HG02885 (cell line): ENCODE data around the gene PRSS3.
"Not testable (repeated sequence)": the region's sequence is repeated elsewhere in the genome, so short reads cannot be mapped to it uniquely, and the experiment has no call there.

Source experiments
- ATAC-seq: cut with Tn5 transposase; IDR thresholded peaks from one replicate; pipeline ENCODE4 v1.9.1; 2021; ENCODE audit warnings: mild to moderate bottlenecking; ENCODE audit not compliant: unreplicated experiment, poor library complexity

Gene PRSS3

DNA sequence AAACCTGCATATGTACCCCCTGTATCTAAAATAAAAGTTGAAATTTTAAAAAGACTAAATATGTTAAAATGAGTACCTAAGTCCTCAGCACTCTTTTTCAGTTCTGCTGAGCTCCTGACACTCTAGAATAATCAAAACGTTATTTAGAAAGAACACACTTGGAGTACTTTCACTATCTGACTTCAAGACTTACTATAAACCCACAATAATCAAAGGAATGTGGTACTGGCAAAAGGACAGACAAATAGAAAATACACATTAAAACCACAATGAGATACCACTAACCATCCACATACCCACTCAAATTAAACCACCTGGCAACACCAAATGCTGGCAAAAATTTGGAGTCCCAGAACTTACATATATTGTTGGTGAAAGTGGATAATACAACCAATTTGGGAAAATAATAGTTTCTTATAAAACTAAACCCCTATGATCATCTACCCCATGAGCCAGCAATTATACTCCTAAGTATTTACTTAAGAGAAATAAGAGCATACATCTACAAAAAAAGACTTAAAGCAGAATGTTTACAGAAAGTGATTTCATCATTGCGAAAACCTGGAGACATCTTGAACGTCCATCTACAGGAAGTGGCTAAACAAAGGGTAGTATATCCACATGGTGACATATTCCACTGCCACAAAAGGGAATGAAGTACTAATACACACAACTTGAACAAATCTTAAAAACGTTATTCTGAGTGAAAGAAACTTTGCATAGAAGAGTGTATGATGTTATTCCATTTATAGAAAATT lies 12.8 kb upstream of the PRSS3 start:
- ATAC-seq = no peak

DNA sequence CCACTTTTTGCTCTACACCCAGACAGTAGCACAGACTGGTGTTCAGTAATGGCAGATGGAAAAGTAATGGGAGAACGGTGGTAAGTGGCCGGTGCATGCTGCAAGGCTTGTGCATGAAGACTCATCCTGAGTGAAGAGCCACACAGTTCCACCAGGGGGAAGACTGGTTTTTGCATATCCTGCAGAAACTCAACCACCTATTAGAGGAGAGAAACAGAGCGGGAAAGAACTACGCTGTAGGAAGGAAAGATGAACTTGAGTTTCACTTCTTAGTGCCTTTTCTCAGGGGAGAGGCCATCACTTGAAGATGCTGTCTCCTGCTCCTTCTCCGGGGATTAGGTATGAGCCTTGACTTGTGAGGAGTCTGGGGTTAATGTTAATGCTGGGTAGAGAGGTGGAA lies 9.4 kb upstream of the PRSS3 start:
- ATAC-seq = no peak

DNA sequence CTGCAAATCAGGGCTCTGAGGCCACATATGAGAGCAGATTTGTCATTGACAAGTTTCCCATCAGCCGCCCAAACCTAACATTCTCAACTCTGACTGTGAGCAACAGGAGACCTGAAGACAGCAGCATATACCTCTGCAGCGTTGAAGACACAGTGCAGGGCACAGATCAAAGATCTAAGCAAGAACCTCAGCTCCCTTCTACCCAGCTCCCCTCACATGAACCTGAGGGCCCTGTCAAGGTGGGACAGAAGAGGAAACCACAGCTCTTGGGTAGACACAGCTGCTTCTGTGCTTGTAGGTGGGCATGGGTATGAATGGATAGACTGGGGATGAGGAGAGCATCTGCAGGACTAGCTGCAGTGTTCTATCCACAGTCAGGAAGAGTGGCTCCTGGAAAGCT lies 8.7 kb upstream of the PRSS3 start:
- no peak for ATAC-seq

DNA sequence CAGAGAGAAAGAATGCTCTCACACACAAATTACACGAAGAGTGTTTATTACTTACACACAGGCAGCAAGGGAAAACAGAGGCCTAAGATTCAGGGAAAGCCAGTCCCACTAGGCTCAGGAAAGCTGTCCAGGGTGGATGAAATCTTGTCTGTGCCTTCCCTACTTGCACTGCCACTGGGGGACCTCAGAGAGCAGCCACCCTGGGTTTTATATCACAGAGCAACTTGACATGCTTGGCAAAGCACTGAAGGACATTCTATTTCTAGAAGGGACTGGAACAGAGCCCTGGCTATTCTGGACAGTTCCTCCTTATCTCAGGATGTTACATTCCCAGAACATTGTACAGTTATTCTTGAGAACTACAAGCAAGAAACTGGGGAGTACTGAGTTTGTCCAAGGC lies 7.5 kb upstream of the PRSS3 start:
- no peak for ATAC-seq

DNA sequence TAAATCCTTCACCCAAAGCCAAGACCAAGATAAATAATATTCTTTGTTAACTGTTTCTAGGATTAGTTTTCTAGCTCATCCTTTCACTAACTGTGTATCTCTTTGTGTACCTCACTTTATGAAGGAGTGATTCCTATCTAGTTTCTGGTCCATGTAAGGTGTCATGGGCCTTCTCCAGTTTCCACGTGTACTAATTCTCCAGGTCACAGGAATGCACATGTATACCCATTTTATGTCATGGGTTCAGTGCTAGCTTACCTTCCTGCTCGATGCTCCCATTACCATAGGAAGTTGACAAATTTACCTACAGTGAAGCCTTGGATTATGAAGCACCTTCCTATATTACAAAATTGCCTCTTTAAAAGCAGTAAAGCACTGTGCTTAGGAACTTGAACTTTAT lies 5.9 kb upstream of the PRSS3 start:
- not testable (repeated sequence) for ATAC-seq

DNA sequence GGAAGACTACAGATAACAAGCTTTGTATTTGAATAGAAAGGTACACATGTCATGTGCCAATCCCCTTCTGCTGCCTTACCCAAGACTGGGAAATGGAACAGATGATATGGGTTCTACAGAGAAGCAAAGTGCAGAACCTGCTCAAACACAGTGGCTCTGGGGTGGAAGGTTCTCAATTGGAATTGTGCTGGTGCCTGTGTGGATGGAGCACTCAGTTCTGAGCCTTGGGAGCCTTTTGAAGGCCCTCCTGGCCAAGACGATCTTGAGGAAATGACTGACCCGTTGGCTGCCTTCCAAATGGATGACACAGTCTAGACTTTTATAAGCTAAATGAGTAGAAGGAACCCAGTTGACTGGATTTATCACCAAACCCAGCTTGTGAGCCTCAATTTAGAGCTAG lies 4.2 kb upstream of the PRSS3 start:
- ATAC-seq = no peak

DNA sequence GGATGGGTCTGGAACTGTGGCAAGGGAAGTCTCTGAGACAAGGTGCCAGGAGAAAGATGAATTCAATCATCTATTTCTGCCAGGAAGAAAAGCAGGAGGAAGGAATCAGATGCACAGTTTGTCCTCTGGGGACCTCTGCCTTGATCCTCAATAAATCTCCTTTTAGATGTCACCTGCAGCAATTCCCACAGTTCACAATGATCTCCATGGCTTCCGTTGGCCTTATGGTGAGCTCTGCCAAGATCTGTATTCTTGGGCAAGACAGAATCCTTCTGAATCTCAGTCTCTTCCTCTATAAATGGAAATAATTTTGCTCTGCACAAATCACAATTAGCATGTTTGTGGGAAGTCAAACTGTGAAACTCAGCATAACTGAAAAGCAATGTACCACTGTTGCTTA lies 1.9 kb upstream of the PRSS3 start:
- not testable (repeated sequence) for ATAC-seq

DNA sequence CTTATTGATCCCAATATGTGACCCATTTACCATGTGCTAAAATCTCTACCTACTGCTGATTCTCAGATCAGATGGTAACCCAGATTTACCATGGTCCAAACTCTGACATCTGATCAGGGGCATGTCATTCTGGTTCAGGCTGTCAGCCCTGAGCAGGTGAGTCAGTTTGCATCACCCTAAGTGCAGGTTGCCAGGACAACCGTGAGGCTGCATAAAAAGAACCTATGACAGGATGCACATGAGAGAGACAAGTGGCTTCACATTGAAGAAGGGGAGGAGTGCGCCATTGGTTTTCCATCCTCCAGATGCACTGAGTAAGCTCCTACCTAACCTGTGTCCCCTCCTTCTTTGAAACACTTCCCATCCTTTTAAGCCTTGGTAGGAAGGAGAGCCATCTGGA lies 801 bp upstream of the PRSS3 start:
- no peak for ATAC-seq

DNA sequence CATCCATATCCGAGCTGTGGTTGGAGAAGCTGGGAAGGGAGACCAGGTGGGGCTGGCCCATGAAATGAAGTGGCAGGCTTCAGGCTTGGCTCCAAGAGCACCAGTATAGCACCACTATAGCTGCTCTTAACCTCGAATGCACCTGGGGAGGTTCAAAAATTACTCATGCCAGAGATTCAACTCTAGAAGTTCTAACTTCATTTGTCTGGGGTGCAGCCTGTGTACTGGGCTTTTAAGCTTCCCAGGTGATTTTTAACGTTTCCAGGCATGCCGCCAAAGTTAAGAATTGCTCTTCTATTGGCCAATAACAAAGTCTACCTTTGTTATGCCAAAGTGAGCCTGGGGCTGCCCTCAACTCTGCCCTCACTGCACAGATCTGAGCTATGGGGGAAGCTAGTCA lies 458 bp downstream of the PRSS3 start:
- no peak for ATAC-seq

DNA sequence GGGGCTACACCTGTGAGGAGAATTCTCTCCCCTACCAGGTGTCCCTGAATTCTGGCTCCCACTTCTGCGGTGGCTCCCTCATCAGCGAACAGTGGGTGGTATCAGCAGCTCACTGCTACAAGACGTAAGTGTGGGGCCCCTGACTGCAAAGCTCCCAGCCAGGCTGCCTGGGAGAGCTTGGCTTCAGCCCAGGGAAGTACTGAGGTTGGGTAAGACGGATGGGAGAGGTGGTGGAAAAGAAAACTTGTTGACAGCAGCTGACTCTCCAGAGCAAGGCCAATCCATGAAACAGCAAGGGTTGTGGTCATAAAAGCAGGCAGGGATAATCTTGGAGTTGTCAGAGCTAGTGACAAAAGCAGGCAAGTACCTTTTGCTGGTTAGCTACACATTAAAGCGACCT lies 1.3 kb downstream of the PRSS3 start:
- not testable (repeated sequence) for ATAC-seq

DNA sequence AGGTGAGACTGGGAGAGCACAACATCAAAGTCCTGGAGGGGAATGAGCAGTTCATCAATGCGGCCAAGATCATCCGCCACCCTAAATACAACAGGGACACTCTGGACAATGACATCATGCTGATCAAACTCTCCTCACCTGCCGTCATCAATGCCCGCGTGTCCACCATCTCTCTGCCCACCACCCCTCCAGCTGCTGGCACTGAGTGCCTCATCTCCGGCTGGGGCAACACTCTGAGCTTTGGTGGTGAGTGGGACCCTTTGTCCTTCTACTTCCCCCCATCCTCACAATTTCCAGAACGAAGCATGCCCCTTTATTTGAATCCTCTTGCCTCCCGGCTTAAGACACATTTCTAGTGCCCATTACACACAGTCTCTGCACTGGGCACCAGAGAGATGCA lies 2.5 kb downstream of the PRSS3 start:
- ATAC-seq = no peak

DNA sequence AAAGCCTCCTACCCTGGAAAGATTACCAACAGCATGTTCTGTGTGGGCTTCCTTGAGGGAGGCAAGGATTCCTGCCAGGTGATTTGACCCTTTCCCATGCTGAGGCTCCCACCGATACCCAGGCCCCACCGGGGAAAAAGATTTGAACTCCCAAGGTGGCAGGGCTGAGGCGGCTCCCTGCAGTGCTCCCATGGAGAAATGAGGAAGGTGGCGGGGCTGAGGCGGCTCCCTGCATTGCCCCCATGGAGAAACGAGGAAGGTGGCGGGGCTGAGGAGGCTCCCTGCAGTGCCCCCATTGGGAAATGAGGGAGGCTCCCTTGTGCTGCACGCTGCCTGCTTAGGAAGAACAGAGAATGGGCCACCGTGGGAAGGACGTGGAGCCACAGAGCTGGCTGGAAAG lies 3.2 kb downstream of the PRSS3 start:
- ATAC-seq = no peak

DNA sequence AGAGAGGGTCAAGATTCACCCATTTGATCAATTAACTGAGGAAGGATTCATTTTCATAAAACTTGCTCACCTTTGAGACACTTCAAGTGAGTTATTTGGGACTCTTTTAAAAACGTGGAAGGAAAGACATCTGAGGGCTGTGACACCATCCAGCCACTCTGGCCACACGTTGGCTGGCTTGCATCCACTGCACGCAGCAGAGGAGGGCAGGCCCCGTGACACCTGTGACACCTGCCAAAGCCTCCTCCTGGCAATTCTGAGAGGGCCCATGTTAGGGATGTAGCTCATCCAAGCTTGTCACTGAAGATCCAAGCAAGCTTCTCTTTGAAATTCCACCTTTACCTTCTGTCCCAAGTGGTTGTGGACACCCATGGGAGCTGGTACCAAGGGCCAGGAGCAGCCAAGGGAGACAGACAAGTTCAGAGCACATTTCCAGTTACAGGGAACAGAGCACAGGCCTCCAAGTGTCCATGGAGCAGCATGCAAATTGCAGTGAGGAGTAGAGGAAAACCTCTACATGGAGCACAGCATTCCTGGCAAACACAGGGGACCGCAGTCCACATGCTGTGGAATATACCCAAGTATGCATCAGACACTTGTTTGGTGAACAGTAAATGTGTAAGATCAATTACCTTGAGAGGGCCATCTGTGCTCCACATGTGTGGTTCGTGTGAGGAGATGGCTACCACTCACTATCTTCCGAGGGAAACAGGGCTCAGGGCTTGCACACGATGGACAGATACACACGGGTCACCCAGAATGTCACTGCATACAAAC lies 4.8 kb downstream of the PRSS3 start:
- ATAC-seq = no peak

DNA sequence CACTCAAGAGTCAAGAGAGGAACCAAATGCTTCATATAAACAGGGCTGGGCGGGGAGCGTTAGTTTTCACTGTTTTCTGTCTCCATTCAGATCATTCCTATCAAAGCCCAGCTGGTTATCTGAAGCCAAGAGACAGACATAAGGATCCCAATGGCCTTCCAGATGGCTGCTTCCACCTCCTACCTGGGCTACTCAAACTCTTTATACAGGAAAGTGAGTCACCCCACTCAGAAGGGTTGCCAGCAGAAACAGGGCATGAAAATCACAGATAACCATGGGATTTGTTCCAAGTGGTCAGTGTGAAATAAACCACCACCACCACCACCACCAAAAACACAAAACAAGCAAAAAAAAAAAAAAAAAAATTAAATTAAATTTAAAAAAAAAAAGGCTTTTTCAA lies 5.5 kb downstream of the PRSS3 start:
- ATAC-seq = no peak

DNA sequence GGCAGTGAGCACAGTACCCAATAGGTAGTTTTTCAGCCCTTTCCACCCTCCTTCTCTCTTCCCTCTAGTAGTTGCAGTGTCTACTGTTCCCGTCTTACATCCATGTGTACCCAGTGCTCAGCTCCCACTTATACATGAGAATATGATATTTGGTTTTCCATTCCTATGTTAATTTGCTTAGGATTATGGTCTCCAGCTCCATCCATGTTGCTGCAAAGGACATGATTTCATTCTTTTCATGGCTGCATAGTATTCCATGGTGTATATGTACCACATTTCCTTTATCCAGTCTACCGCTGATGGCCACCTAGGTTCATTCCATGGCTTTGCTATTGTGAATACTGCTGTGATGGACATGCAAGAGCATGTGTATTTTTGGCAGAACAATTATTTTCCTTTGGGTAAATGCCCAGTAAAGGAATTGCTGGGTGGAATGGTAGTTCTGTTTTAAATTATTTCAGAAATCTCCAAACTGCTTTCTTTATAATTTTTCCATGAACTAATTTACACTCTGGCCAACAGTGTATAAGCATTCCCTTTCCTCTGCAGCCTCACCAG lies 6.7 kb downstream of the PRSS3 start:
- not testable (repeated sequence) for ATAC-seq

DNA sequence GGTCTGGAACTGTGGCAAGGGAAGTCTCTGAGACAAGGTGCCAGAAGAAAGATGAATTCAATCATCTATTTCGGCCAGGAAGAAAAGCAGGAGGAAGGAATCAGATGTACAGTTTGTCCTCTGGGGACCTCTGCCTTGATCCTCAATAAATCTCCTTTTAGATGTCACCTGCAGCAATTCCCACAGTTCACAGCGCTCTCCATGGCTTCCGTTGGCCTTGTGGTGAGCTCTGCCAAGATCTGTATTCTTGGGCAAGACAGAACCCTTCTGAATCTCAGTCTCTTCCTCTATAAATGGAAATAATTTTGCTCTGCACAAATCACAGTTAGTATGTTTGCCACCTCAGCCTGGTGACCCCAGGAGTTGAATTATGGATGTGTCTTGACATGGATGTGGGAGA lies 8.8 kb downstream of the PRSS3 start:
- not testable (repeated sequence) for ATAC-seq

DNA sequence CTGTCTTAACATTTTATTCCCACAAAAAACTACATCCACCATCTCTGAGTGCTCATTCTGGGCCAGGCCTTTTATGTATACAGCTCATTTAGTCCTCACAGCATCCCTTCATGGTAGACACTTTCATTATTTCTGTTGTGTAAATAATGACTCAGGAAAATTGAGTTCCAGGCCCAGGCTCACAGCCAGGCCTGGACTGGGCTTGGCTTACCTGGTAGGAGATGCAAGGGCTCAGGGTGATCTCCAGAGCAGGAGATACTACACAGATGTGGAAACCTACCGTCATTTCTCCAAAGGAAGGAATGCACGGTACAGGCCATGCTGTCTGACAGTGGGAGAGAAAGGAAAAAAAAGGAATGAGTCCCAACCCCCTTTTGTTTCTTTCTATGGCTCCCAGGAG lies 11.8 kb downstream of the PRSS3 start:
- not testable (repeated sequence) for ATAC-seq

DNA sequence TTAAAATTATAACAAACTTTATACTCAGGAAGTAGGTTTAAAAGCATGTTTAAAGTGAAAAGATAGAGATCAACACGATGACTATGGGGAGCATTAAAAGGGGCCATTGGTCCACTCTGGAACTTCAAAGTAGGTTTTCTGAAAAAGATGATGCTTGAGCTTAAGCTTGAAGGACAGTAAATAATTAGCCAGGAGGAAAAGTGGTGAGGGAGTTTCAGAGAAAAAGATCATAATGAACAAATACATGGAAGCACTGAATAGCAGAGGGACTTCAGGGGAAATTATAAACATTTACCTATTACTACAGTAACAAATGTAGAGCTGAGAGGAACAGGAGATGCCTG lies 13.6 kb downstream of the PRSS3 start:
- not testable (repeated sequence) for ATAC-seq

DNA sequence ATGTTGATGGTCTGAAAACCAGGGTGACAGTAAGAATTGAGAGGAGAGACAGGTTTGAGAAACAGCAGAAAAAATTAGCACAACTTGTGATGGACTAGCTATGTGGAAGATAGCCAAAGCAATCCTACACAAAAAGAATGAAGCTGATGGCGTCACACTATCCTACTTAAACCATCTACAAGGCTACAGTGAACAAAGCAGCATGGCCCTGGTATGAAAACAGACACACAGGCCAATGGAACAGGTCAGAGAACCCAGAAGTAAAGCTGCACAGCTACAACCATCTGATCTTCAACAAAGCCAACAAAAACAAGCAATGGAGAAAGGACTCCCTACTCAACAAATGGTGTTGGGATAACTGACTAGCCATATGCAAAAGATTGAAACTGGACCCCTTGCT lies 14.1 kb downstream of the PRSS3 start:
- no peak for ATAC-seq

DNA sequence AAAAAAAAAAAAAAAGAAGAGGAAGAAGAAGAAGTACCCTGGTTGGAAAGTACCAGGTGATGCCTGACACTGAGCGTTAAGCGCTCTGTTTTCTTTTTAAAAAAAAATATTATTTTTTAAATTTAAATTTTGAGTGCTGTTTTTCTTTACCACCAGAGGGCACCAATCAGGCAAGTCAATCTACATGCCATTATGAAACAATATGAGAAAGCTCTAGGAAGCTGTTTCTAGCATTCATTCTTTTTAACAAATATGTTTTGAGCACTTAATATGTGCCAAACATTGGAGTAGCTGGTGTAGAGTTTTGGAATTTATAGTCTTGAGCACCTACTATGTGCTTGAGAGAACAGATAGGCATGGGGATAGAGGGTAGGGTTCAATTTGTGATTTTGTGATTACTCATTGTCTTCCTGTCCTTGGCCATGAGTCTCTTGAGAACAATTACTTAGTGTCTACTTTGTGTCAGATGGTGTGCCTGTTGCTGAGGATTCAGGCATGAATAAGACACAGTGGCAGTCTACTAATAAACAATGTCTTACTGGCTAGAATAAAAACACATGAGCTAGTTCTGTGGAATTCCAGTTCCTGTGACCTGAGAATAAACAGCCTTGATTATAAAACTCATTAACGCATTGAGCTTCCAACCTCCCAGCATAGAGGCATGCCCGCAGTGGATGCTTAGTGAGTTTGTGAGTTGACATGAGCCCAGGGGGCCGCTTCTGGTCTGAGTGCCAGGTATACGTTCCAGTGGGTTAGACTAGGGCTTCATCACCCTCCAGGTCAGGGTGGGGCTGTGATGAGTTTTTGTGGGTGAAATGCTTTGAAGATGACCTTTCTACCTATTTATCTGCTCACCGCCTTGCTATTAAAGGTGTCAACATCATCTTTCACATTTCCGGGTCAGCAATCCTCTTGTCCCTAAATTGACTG lies 18.6 kb downstream of the PRSS3 start:
- no peak for ATAC-seq

DNA sequence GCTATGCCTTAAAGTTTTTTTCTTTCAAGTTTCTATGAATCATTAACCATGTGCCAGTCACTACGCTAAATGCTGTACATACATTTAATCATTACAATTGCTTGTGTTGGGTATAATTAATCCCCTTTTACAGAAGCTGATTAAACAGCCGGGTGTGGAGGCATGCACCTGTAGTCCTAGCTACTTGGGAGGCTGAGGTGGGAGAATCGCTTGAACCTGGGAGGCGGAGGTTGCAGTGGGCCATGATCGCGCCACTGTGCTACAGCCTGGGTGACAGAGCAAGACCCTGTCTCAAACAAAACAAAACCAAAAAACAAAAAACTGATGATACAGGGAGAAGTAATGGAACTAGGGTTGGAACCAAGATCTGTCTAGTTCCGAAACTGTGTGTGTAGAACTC lies 20.4 kb downstream of the PRSS3 start:
- no peak for ATAC-seq
